IMR-90 (cell line): ENCODE measurements around the gene SRI. TPM values are rescaled to one million over a fixed set of nuclear protein-coding genes. Genes with fewer than 3 reads are reported as not detected.

ENCODE experiments used
- ATAC-seq: fragments of 200-7000 bp; cut with Tn5 transposase; 2 replicates; pipeline ENCODE4 v1.9.1; 2020; ENCODE audit warnings: low read depth, mild to moderate bottlenecking, moderate library complexity
- BruUV-seq: library from RNA; stranded (reverse); fragments of 400-500 nt; replicated peaks from 2 replicates; lab custom pipeline; 2021; lab: Mats Ljungman, UMichigan
- CTCF ChIA-PET: fragments of 300-600 bp; formaldehyde crosslinking; extraction: SDS; loops from one replicate; lab custom pipeline; 2021; ENCODE audit warnings: antibody characterized with exemption; lab: Yijun Ruan, JAX
- POLR2A ChIA-PET: fragments of 300-600 bp; sonication (Branson Sonifier 250); formaldehyde crosslinking; loops from one replicate; lab custom pipeline; 2022; ENCODE audit warnings: antibody characterized with exemption; ENCODE audit not compliant: unreplicated experiment; lab: Charles Lee
- DNase-seq: peaks from one replicate; pipeline ENCODE4 v3.0.0; 2013
- H2AFZ ChIP-seq: replicated peaks from 2 replicates; pipeline ENCODE3; 2013; ENCODE audit warnings: low read length, mild to moderate bottlenecking; ENCODE audit not compliant: poor library complexity
- H2AK5ac ChIP-seq: 2 replicates; pipeline ENCODE4 v1.6.1; 2013; ENCODE audit warnings: low read depth, low read length, inconsistent platforms
- H2AK9ac ChIP-seq: replicated peaks from 2 replicates; pipeline ENCODE3; 2013; ENCODE audit warnings: mild to moderate bottlenecking, low read depth, low read length, moderate library complexity; ENCODE audit not compliant: poor library complexity
- H2BK120ac ChIP-seq: 2 replicates; pipeline ENCODE4 v1.6.1; 2013; ENCODE audit warnings: low read depth, low read length, inconsistent platforms
- H2BK15ac ChIP-seq: 3 replicates; pipeline ENCODE4 v1.6.1; 2013; ENCODE audit warnings: low read depth, low read length, inconsistent platforms
- H2BK20ac ChIP-seq: 2 replicates; pipeline ENCODE4 v1.6.1; 2013; ENCODE audit warnings: low read depth, mild to moderate bottlenecking, inconsistent platforms, low read length, moderate library complexity
- H2BK5ac ChIP-seq: 2 replicates; pipeline ENCODE4 v1.6.1; 2013; ENCODE audit warnings: mild to moderate bottlenecking, low read depth, low read length, inconsistent platforms; ENCODE audit not compliant: poor library complexity, severe bottlenecking
- H3K14ac ChIP-seq: replicated peaks from 2 replicates; pipeline ENCODE4 v1.6.1; 2013; ENCODE audit warnings: low read depth, low read length, inconsistent platforms
- H3K18ac ChIP-seq: 2 replicates; pipeline ENCODE4 v1.6.1; 2013; ENCODE audit warnings: low read depth, low read length, control low read depth
- H3K23ac ChIP-seq: 2 replicates; pipeline ENCODE4 v1.6.1; 2013; ENCODE audit warnings: low read depth, low read length, inconsistent platforms
- H3K27ac ChIP-seq: 2 replicates; pipeline ENCODE4 v1.5.1; 2013; ENCODE audit warnings: mild to moderate bottlenecking, control low read depth, low read length; ENCODE audit not compliant: insufficient read depth
- H3K27me3 ChIP-seq: 2 replicates; pipeline ENCODE4 v1.6.1; 2013; ENCODE audit warnings: low read length; ENCODE audit not compliant: control insufficient read depth, insufficient read depth
- H3K36me3 ChIP-seq: 2 replicates; pipeline ENCODE4 v1.6.1; 2013; ENCODE audit warnings: low read length, mixed read lengths; ENCODE audit not compliant: control insufficient read depth, insufficient read depth
- H3K4ac ChIP-seq: 2 replicates; pipeline ENCODE4 v1.6.1; 2013; ENCODE audit warnings: low read depth, low read length, inconsistent platforms
- H3K4me1 ChIP-seq: 2 replicates; pipeline ENCODE4 v1.6.1; 2013; ENCODE audit warnings: low read length, mixed read lengths; ENCODE audit not compliant: control insufficient read depth, insufficient read depth
- H3K4me2 ChIP-seq: 2 replicates; pipeline ENCODE4 v1.6.1; 2013; ENCODE audit warnings: low read depth, mild to moderate bottlenecking, control low read depth, low read length, moderate library complexity
- H3K4me3 ChIP-seq: 2 replicates; pipeline ENCODE4 v1.5.1; 2013; ENCODE audit warnings: low read depth, mild to moderate bottlenecking, control low read depth, low read length, moderate library complexity; ENCODE audit not compliant: insufficient read depth
- H3K56ac ChIP-seq: 2 replicates; pipeline ENCODE4 v1.6.1; 2013; ENCODE audit warnings: low read length, inconsistent platforms; ENCODE audit not compliant: insufficient read depth; ENCODE audit errors: extremely low read depth
- H3K79me1 ChIP-seq, 2 experiments: 2 replicates each; pipeline ENCODE4 v1.6.1; 2013; ENCODE audit warnings: low read length in 2 of 2, inconsistent platforms in 1 of 2, low read depth in 1 of 2
- H3K9ac ChIP-seq: 2 replicates; pipeline ENCODE4 v1.6.1; 2013; ENCODE audit warnings: low read depth, low read length, control low read depth
- H3K9me1 ChIP-seq: 2 replicates; pipeline ENCODE4 v1.6.1; 2013; ENCODE audit warnings: low read length, inconsistent platforms; ENCODE audit not compliant: insufficient read depth
- H3K9me3 ChIP-seq: 2 replicates; pipeline ENCODE4 v1.6.1; 2013; ENCODE audit warnings: low read length; ENCODE audit not compliant: control insufficient read depth, insufficient read depth
- H4K20me1 ChIP-seq: 2 replicates; pipeline ENCODE4 v1.6.1; 2013; ENCODE audit warnings: low read length, inconsistent platforms; ENCODE audit not compliant: insufficient read depth
- H4K5ac ChIP-seq: 2 replicates; pipeline ENCODE4 v1.6.1; 2013; ENCODE audit warnings: mild to moderate bottlenecking, low read depth, low read length, control low read depth
- H4K8ac ChIP-seq, 2 experiments: 2 replicates each; pipeline ENCODE4 v1.6.1; 2013; ENCODE audit warnings: low read depth in 2 of 2, low read length in 2 of 2, control low read depth in 1 of 2, inconsistent platforms in 1 of 2
- H4K91ac ChIP-seq: 2 replicates; pipeline ENCODE4 v1.6.1; 2013; ENCODE audit warnings: low read depth, low read length, inconsistent platforms; ENCODE audit not compliant: insufficient read depth
- BHLHE40 ChIP-seq: fragments of 150-350 bp; IDR thresholded peaks from 2 replicates; pipeline ENCODE4 v1.6.1; 2016; ENCODE audit warnings: mild to moderate bottlenecking, low read depth, low read length
- CEBPB ChIP-seq: IDR thresholded peaks from 2 replicates; pipeline ENCODE4 v1.6.1; 2012; ENCODE audit warnings: low read depth, low read length, improper control_type of control experiment
- CHD1 ChIP-seq: IDR thresholded peaks from 2 replicates; pipeline ENCODE4 v1.6.1; 2012; ENCODE audit warnings: low read depth, low read length, improper control_type of control experiment
- CTCF ChIP-seq: conservative IDR thresholded peaks from 2 replicates; pipeline ENCODE4 v1.5.1; 2012; ENCODE audit warnings: mild to moderate bottlenecking, low read depth, low read length, improper control_type of control experiment
- ELK1 ChIP-seq: fragments of 150-350 bp; IDR thresholded peaks from 2 replicates; pipeline ENCODE4 v1.6.1; 2016; ENCODE audit warnings: low read depth, mild to moderate bottlenecking, low read length, moderate library complexity, borderline replicate concordance
- FOS ChIP-seq: fragments of 150-350 bp; IDR thresholded peaks from 2 replicates; pipeline ENCODE4 v1.6.1; 2016; ENCODE audit warnings: low read depth, low read length
- MAFK ChIP-seq: IDR thresholded peaks from 2 replicates; pipeline ENCODE4 v1.6.1; 2012; ENCODE audit warnings: low read depth, low read length, improper control_type of control experiment
- MAZ ChIP-seq: IDR thresholded peaks from 2 replicates; pipeline ENCODE4 v1.6.1; 2012; ENCODE audit warnings: low read depth, mild to moderate bottlenecking, low read length, improper control_type of control experiment, moderate library complexity, borderline replicate concordance
- MXI1 ChIP-seq: IDR thresholded peaks from 2 replicates; pipeline ENCODE4 v1.6.1; 2012; ENCODE audit warnings: low read depth, mild to moderate bottlenecking, low read length, moderate library complexity, borderline replicate concordance
- NFE2L2 ChIP-seq: fragments of 150-350 bp; IDR thresholded peaks from 2 replicates; pipeline ENCODE4 v1.6.1; 2016; ENCODE audit warnings: low read depth, mild to moderate bottlenecking, low read length
- POLR2A ChIP-seq: IDR thresholded peaks from 2 replicates; pipeline ENCODE4 v1.6.1; 2012; ENCODE audit warnings: mild to moderate bottlenecking, low read depth, low read length
- RAD21 ChIP-seq: IDR thresholded peaks from 2 replicates; pipeline ENCODE4 v1.6.1; 2012; ENCODE audit warnings: low read length, improper control_type of control experiment
- RCOR1 ChIP-seq: IDR thresholded peaks from 2 replicates; pipeline ENCODE4 v1.6.1; 2012; ENCODE audit warnings: mild to moderate bottlenecking, low read length, improper control_type of control experiment; ENCODE audit not compliant: insufficient replicate concordance
- RFX5 ChIP-seq: IDR thresholded peaks from 2 replicates; pipeline ENCODE4 v1.8.0; 2012; ENCODE audit warnings: low read depth, mild to moderate bottlenecking, low read length, moderate library complexity
- SMC3 ChIP-seq: fragments of 150-350 bp; IDR thresholded peaks from 2 replicates; pipeline ENCODE4 v1.6.1; 2016; ENCODE audit warnings: low read depth, mild to moderate bottlenecking, antibody characterized with exemption, low read length, moderate library complexity
- USF2 ChIP-seq: fragments of 150-350 bp; IDR thresholded peaks from 2 replicates; pipeline ENCODE4 v1.6.1; 2017; ENCODE audit warnings: mild to moderate bottlenecking, antibody characterized with exemption, low read length, low read depth
- WGBS, 2 experiments: methylation state at CpG; one replicate each; pipeline versions ENCODE4 v1.1.5 to v1.1.7; 2013; ENCODE audit warnings: missing lambda C conversion rate in 2 of 2; ENCODE audit not compliant: insufficient read length in 1 of 2; ENCODE audit errors: extremely low coverage in 2 of 2; 5-methylcytosine and 5-hydroxymethylcytosine counted together
- dilution Hi-C: fragments of 300-500 bp; cut with HindIII; formaldehyde crosslinking; loops from one replicate; pipeline ENCODE4 v1.14.3; 2018; ENCODE audit warnings: low sequenced_read_pairs; ENCODE audit not compliant: unreplicated experiment
- in situ Hi-C: fragments of 300-500 bp; cut with MboI; formaldehyde crosslinking; loops from 3 replicates; pipeline ENCODE4 v1.14.3; 2019; ENCODE audit warnings: low sequenced_read_pairs, inconsistent platforms, mixed read lengths
- intact Hi-C: fragments of 100-400 bp; cut with micrococcal nuclease; formaldehyde crosslinking; loops from 2 replicates; pipeline ENCODE4 v1.10.0; 2022
- polyA plus RNA-seq, 3 experiments: library from polyadenylated mRNA; depleted of rRNA; stranded (reverse); fragments of >200 nt; gene quantifications; 2 replicates each; pipeline ENCODE4 v1.2.3, GENCODE V29; 2012; ENCODE audit warnings: low replicate concordance in 1 of 3
- total RNA-seq: library from RNA; depleted of rRNA; stranded (reverse); fragments of >200 nt; gene quantifications from 2 replicates; pipeline ENCODE4 v1.2.3, GENCODE V29; 2012

SRI gene
- total and polyA plus RNA-seq, 2 of the 4 experiments (the other 2 are of a cell fraction), result 83.3 to 115 TPM

GRCh38 chr7:88269586-88269985 lies 49.7 kb upstream of the SRI start:
- Histone ChIP-seq H3K4ac (no peak overlapping the region), H3K9me1 (no peaks in the 10 kb centered on the region), H3K14ac (no peak overlapping the region), H3K9me3 (no peaks in the 10 kb centered on the region), H2BK120ac (no peak overlapping the region), H2AK5ac (no peak overlapping the region), H2AFZ (no peak overlapping the region), H2BK15ac (no peak overlapping the region), H3K36me3 (no peaks in the 10 kb centered on the region), H3K4me1 (no peaks in the 10 kb centered on the region), H3K56ac (no peak overlapping the region), H3K4me2 (no peak overlapping the region), H3K27ac (no peak overlapping the region), H4K20me1 (no peaks in the 10 kb centered on the region), H4K91ac (no peak overlapping the region), H3K9ac (no peak overlapping the region), H3K27me3 (no peaks in the 10 kb centered on the region), H2BK5ac (no peak overlapping the region), H3K4me3 (no peak overlapping the region), H3K23ac (no peak overlapping the region), H2AK9ac (no peak overlapping the region), H2BK20ac (no peak overlapping the region), H4K8ac (no peak overlapping the region), H3K18ac (no peak overlapping the region), H4K5ac (no peak overlapping the region), H3K79me1 (no peaks in the 10 kb centered on the region)
- TF ChIP-seq SMC3 (no peak), RAD21 (no peak), CEBPB (no peak), RFX5 (no peak), USF2 (no peak), ELK1 (no peak), RCOR1 (no peak), NFE2L2 (no peak), CHD1 (no peak), MAFK (no peak), MAZ (no peak), POLR2A (no peak), BHLHE40 (no peak), FOS (no peak), CTCF (no peak), MXI1 (no peak)
- intact Hi-C loops (no loop called here), dilution Hi-C loops (no loop called here), in situ Hi-C loops (loop anchor here (25.0 kb wide), 1 partner anchor 1818 kb away; no protein-coding TSS in a partner anchor)
- no CpG with 5 or more reads among the region's 3 CpGs for WGBS, 2 experiments
- ATAC-seq (no peak), DNase-seq (no peak)
- ChIA-PET POLR2A (no interaction called here), CTCF (no interaction called here)
- BruUV-seq, result no TSS peak
